ENCODE measurements around the gene POU4F3. TPM values are rescaled to one million over a fixed set of nuclear protein-coding genes. Genes with fewer than 3 reads are reported as not detected.
A peak's percentile ranks its signal among the peaks of the same experiment; 100 is the strongest.

The POU4F3 gene
- total and polyA plus RNA-seq, 2 of the 4 experiments (the other 2 are of a cell fraction), result 0.02 TPM; not detected in 1

DNA sequence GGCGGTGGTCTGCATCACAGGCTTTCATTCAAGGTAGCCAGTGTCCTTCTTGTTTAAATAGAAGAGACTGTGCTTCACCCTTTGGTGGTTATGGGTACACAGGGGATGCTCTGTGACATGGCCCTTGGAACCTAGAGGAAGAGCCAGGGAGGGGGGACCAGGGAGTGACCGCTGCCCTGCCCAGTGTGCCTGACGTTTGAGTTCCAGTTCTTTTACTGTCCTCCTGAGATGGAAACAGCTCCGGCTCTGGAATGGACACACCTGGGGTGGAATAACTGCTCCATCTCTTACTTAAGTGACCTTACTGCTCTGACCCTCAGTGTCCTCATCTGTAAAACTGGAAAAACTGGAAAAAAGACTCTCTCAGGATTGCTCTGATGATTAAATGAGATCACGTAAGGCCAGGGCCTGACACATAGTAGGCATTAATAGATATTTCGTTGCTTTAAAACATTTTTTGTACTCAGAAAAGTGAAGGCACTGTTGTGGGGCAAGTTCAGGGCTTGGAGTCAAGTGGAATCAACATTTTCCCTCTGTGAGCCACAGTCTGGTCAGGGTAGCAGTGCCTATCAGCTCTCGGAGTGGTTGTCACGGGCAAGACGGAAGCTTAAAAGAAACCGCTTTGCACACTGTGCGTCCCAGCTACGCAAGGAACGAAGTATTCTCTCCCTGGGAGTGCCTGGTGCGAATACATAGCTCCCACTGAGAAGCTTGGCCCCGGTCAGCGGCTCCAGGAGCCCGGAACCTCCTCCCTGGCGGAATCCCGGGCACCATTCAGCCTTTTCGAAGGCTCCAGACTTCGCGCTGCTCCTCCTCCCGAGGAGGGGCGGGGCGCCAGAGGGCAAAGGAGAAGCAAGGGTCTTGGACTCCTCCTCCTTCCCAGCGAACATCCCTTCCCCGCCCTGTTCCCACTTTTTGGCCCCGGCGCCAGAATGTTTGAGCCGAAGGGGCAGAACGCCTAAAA, 5.8 kb downstream of the POU4F3 start:
- CTCF ChIA-PET, result no interaction called here

More for the DNA sequence above, 5.8 kb downstream of the POU4F3 start:
- no peak overlapping the region for H2BK5ac ChIP-seq (ENCODE audit: low read depth, low read length, poor library complexity, severe bottlenecking)
- ATAC-seq (ENCODE audit: low read depth) (no peak), DNase-seq (no peak)
- H3K18ac ChIP-seq (ENCODE audit: low read depth, low read length), result no peak overlapping the region
- no peaks in the 10 kb centered on the region for H4K20me1 ChIP-seq (ENCODE audit: insufficient read depth, low read length)
- H2BK120ac ChIP-seq (ENCODE audit: low read depth, low read length), result no peak overlapping the region
- no peak overlapping the region for H3K23ac ChIP-seq (ENCODE audit: low read depth, low read length)
- H3K56ac ChIP-seq (ENCODE audit: extremely low read depth, insufficient read depth, low read length), result no peak overlapping the region
- H3K4me2 ChIP-seq (ENCODE audit: low read depth, low read length), result peak overlapping the region; percentile 37; the same call in 1 of the 2 replicates
- no TSS peak for BruUV-seq (replicated peaks)
- H2BK20ac ChIP-seq (ENCODE audit: low read depth, low read length), result no peak overlapping the region
- H2BK15ac ChIP-seq (ENCODE audit: low read depth, low read length), result no peak overlapping the region
- H3K27me3 ChIP-seq (ENCODE audit: control insufficient read depth, insufficient read depth, low read length), result peaks cover 71% of the 10 kb centered on the region
- H2AFZ ChIP-seq (replicated peaks; ENCODE audit: low read length, poor library complexity), result peak overlapping the region; percentile 26
- no peak overlapping the region for H4K91ac ChIP-seq (ENCODE audit: insufficient read depth, low read depth, low read length)
- TF ChIP-seq MAZ (IDR thresholded peaks at IDR 0.05; ENCODE audit: borderline replicate concordance, low read depth, low read length) (no peak), MAFK (IDR thresholded peaks at IDR 0.05; ENCODE audit: low read depth, low read length) (no peak), CHD1 (IDR thresholded peaks at IDR 0.05; ENCODE audit: low read depth, low read length) (no peak), POLR2A (IDR thresholded peaks at IDR 0.05; ENCODE audit: low read depth, low read length) (no peak), RAD21 (IDR thresholded peaks at IDR 0.05; ENCODE audit: low read length) (no peak), FOS (IDR thresholded peaks at IDR 0.05; ENCODE audit: low read depth, low read length) (no peak), NFE2L2 (IDR thresholded peaks at IDR 0.05; ENCODE audit: low read depth, low read length) (no peak), BHLHE40 (IDR thresholded peaks at IDR 0.05; ENCODE audit: low read depth, low read length) (no peak), RFX5 (IDR thresholded peaks at IDR 0.05; ENCODE audit: low read depth, low read length) (no peak), SMC3 (IDR thresholded peaks at IDR 0.05; ENCODE audit: low read depth, low read length) (no peak)
- TF ChIP-seq, protein P1, sequence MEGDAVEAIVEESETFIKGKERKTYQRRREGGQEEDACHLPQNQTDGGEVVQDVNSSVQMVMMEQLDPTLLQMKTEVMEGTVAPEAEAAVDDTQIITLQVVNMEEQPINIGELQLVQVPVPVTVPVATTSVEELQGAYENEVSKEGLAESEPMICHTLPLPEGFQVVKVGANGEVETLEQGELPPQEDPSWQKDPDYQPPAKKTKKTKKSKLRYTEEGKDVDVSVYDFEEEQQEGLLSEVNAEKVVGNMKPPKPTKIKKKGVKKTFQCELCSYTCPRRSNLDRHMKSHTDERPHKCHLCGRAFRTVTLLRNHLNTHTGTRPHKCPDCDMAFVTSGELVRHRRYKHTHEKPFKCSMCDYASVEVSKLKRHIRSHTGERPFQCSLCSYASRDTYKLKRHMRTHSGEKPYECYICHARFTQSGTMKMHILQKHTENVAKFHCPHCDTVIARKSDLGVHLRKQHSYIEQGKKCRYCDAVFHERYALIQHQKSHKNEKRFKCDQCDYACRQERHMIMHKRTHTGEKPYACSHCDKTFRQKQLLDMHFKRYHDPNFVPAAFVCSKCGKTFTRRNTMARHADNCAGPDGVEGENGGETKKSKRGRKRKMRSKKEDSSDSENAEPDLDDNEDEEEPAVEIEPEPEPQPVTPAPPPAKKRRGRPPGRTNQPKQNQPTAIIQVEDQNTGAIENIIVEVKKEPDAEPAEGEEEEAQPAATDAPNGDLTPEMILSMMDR (conservative IDR thresholded peaks at IDR 0.05; ENCODE audit: low read depth, low read length), result no peak
- TF ChIP-seq, protein P2, sequence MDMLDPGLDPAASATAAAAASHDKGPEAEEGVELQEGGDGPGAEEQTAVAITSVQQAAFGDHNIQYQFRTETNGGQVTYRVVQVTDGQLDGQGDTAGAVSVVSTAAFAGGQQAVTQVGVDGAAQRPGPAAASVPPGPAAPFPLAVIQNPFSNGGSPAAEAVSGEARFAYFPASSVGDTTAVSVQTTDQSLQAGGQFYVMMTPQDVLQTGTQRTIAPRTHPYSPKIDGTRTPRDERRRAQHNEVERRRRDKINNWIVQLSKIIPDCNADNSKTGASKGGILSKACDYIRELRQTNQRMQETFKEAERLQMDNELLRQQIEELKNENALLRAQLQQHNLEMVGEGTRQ (IDR thresholded peaks at IDR 0.05; ENCODE audit: low read depth, low read length), result no peak
- H3K79me1 ChIP-seq (ENCODE audit: low read depth in 1 of 2, low read length in 2 of 2), result no peaks in the 10 kb centered on the region
- H3K14ac ChIP-seq (replicated peaks; ENCODE audit: low read depth, low read length), result no peak overlapping the region
- H3K4ac ChIP-seq (ENCODE audit: low read depth, low read length), result no peak overlapping the region
- H3K36me3 ChIP-seq (ENCODE audit: control insufficient read depth, insufficient read depth, low read length), result no peaks in the 10 kb centered on the region
- POLR2A ChIA-PET (ENCODE audit: unreplicated experiment), result no interaction called here
- H4K8ac ChIP-seq (ENCODE audit: low read depth in 2 of 2, low read length in 2 of 2), result no peak overlapping the region
- WGBS, 2 experiments (ENCODE audit: extremely low coverage in 2 of 2, insufficient read length in 1 of 2), result 10% methylated on average over 9 of the region's 31 CpGs; no CpG with 5 or more reads in 1 of the 2 experiments
- H3K9me1 ChIP-seq (ENCODE audit: insufficient read depth, low read length), result no peaks in the 10 kb centered on the region
- H2AK9ac ChIP-seq (replicated peaks; ENCODE audit: low read depth, low read length, poor library complexity), result no peak overlapping the region
- H3K9me3 ChIP-seq (ENCODE audit: control insufficient read depth, insufficient read depth, low read length), result no peaks in the 10 kb centered on the region; the same call in 1 of the 2 replicates
- H2AK5ac ChIP-seq (ENCODE audit: low read depth, low read length), result no peak overlapping the region
- H3K4me1 ChIP-seq (ENCODE audit: control insufficient read depth, insufficient read depth, low read length), result no peaks in the 10 kb centered on the region
- H3K9ac ChIP-seq (ENCODE audit: low read depth, low read length), result no peak overlapping the region
- no peak overlapping the region for H4K5ac ChIP-seq (ENCODE audit: low read depth, low read length)
- in situ Hi-C loops (cut with MboI; ENCODE audit: low sequenced_read_pairs) (no loop called here), intact Hi-C loops (cut with micrococcal nuclease) (no loop called here), dilution Hi-C loops (cut with HindIII; ENCODE audit: low sequenced_read_pairs, unreplicated experiment) (no loop called here)
- H3K4me3 ChIP-seq (ENCODE audit: insufficient read depth, low read depth, low read length), result no peak overlapping the region
- no peak overlapping the region for H3K27ac ChIP-seq (ENCODE audit: insufficient read depth, low read length)

Data from IMR-90 (cell line).